ENCODE measurements around the gene MRPS10. TPM values are rescaled to one million over a fixed set of nuclear protein-coding genes. Genes with fewer than 3 reads are reported as not detected.
A peak's percentile ranks its signal among the peaks of the same experiment; 100 is the strongest.

The MRPS10 gene
- total RNA-seq (ENCODE audit: low replicate concordance): 27.3 and 29.0 TPM in 2 replicates
- long read RNA-seq, transcript MRPS10-201 (7 exons, 2,110 nt): major isoform, 118 of 163 reads
- long read RNA-seq, partial matches to known transcripts: 7 of 163 reads
- long read RNA-seq, other reads (novel, unspliced or antisense): 38 of 163 reads

DNA sequence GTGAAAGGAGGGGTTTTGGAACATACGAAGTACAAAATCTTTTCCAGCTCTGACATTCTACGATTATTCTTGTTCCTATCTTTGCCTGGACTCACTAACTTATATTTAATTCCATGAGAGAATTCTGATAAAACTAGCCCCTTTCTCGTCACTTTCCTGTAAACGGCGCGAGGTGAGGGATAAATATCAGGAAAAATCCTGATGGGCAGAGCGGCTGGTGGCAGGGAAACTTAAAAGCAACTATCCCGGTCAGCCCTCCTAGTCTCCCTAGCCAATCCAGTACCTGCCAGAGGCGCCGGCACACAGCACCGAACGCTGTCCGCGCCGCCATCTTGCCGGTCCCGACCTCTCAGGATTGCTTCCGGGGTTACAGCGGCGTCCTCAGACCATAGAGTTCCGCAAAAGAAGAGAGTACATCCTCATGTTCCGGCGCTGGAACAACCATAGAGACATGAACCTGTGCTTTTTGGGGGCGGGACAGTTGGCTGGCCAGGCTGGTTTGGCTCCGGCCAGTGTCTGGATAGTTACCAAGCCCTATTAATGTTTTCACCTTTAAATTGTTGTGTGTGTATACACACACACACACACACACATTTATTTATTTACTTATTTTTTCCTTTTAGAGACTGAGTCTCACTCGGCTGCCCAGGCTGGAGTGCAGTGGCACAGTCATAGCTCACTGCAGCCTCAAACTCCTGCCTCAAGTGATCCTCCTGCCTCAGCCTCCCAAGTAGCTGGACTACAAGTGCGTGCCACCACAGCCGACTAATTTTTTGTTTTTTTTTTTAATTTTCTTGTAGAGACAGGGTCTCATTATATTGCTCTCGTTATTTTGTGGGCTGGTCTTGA, at the start of gene MRPS10:
MRPS10 (minus strand) TSS at position 343 of the 849 bp plus-strand sequence; CDS start at position 331, 12 bp downstream.
- Mint-ChIP-seq H3K27me3 (no peaks in the 10 kb centered on the region), H3K36me3 (peaks cover 12% of the 10 kb centered on the region), H3K4me3 (peak within 1 kb of the TSS; percentile 99), H3K4me1 (ENCODE audit: unreplicated experiment) (peaks cover 14% of the 10 kb centered on the region), H3K9me3 (no peaks in the 10 kb centered on the region), H3K27ac (peak within 1 kb of the TSS; percentile 97)
- DNase-seq (ENCODE audit: extremely low spot score, unreplicated experiment): peak; percentile 91
- TF ChIP-seq, protein P1, sequence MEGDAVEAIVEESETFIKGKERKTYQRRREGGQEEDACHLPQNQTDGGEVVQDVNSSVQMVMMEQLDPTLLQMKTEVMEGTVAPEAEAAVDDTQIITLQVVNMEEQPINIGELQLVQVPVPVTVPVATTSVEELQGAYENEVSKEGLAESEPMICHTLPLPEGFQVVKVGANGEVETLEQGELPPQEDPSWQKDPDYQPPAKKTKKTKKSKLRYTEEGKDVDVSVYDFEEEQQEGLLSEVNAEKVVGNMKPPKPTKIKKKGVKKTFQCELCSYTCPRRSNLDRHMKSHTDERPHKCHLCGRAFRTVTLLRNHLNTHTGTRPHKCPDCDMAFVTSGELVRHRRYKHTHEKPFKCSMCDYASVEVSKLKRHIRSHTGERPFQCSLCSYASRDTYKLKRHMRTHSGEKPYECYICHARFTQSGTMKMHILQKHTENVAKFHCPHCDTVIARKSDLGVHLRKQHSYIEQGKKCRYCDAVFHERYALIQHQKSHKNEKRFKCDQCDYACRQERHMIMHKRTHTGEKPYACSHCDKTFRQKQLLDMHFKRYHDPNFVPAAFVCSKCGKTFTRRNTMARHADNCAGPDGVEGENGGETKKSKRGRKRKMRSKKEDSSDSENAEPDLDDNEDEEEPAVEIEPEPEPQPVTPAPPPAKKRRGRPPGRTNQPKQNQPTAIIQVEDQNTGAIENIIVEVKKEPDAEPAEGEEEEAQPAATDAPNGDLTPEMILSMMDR (conservative IDR thresholded peaks at IDR 0.05): no peak

DNA sequence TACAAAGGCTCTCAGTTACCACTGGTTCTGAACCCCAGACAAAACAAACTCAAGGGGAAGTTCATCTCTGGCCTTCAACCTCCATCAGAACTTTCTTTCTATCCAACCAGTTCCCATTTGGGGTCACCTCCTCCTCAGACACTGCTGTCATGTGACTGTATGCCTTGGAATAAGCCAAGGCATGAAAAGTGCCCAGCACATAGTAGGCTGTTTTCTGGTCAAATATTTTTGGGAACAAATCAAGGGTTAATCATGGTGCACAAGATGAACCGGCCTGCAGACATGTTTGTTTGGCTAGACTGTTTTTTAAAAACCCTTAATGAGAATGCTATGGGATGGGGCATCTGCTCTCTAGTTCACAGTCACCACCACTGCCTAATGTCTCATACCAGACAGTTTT, 48.9 kb upstream of the MRPS10 start:
- Mint-ChIP-seq H3K4me1 (ENCODE audit: unreplicated experiment) (peaks cover 5% of the 10 kb centered on the region), H3K9me3 (no peaks in the 10 kb centered on the region), H3K4me3 (no peak overlapping the region), H3K36me3 (peaks cover 13% of the 10 kb centered on the region), H3K27ac (no peak overlapping the region), H3K27me3 (no peaks in the 10 kb centered on the region)
- DNase-seq (ENCODE audit: extremely low spot score, unreplicated experiment): no peak
- TF ChIP-seq, protein P1 (conservative IDR thresholded peaks at IDR 0.05): no peak

DNA sequence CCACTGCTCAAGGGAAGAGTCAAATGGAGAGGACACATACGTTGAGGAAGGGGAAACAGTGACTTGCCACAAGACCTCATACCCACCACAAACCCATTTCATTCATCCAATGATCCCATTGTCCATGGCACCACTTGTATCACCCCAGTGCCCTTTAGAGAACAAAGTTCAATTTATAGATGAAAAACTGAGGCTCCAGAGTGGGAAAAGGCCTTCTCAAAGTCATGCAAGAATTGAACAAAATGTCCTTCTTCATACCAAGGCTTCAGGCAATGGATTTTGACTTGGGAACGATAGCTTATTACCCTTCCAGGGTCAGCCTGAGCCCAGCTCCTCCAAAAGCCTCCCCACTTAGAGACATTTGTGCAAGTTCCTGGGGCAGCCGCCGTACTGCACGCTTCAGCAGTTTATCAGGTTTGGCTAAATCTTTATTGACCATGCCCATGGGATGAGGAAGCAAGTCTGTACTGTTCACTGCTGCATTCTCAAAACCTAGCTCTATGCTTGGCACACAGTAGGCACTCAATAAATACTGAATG, 47.3 kb upstream of the MRPS10 start:
- TF ChIP-seq, protein P1 (conservative IDR thresholded peaks at IDR 0.05): no peak
- H3K4me3 Mint-ChIP-seq: no peak overlapping the region
- peaks cover 10% of the 10 kb centered on the region for H3K36me3 Mint-ChIP-seq
- H3K9me3 Mint-ChIP-seq: no peaks in the 10 kb centered on the region
- H3K27me3 Mint-ChIP-seq: no peaks in the 10 kb centered on the region
- no peak overlapping the region for H3K27ac Mint-ChIP-seq
- DNase-seq (ENCODE audit: extremely low spot score, unreplicated experiment): no peak
- peaks cover 6% of the 10 kb centered on the region for H3K4me1 Mint-ChIP-seq (ENCODE audit: unreplicated experiment)

DNA sequence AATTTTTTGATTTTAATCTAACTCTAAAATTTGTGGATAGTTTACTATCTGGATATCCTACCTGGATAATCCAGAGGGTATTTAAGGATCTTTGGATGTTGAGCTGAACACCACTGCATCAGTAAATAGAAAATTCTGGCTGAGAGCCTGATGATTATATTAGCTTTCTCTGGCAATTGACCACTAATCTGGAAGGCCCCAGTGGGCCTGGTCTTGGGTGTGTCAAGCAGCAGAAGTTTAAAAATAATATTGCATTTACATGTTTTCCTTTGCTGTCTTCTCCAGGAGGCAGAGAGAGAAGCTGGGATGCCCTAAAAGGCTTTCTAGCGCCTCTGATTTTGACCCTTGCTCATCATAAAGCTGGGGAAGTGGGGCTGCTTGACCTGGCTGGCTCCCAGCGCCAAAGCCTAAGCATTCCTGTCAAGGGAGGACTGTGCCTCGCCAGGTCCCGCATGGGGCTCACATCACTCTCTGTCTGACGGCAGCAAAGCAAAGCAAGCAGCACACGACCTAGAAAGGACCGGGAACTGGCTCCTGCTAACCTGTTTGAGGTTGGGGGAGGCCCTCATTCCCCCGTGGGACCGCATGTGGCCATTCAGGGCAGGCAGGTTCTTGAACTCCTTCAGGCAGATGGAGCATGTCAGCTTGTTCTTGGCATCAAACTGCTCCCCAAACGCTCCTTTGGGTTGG, 46.6 kb upstream of the MRPS10 start:
- no peak for DNase-seq (ENCODE audit: extremely low spot score, unreplicated experiment)
- Mint-ChIP-seq H3K4me1 (ENCODE audit: unreplicated experiment) (peaks cover 6% of the 10 kb centered on the region), H3K27me3 (no peaks in the 10 kb centered on the region), H3K27ac (no peak overlapping the region), H3K36me3 (peaks cover 10% of the 10 kb centered on the region), H3K9me3 (no peaks in the 10 kb centered on the region), H3K4me3 (no peak overlapping the region)
- TF ChIP-seq, protein P1 (conservative IDR thresholded peaks at IDR 0.05): no peak

DNA sequence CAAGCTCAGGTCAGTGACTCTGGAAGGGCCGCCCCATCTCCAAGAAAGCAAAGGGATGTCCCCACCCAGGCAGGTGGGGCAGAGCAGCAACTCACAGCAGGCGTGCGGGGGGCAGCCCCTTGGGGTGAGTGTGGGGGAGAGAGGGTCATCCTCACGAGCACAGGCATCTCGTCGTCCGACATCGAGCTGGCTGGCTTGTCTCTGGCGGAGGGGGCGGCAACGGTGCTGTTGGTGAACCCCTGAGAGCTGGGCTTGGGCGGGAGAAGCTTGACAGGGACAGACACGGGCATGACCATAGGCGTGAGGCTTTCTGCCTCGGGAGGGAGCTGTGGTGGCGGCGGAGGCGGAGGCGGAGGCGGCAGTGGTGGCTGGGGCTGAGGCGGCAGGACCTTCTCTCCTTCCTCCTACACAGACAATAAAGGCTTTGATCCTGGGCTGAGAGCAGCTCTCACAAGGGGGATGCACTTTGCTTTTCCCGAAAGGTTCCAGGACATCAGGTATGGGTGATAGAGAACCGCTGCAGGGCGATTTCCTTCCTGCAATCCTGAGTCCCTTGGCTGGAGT, 45.6 kb upstream of the MRPS10 start:
- Mint-ChIP-seq H3K4me1 (ENCODE audit: unreplicated experiment) (peaks cover 6% of the 10 kb centered on the region), H3K4me3 (no peak overlapping the region), H3K9me3 (no peaks in the 10 kb centered on the region), H3K36me3 (peaks cover 10% of the 10 kb centered on the region), H3K27me3 (no peaks in the 10 kb centered on the region), H3K27ac (no peak overlapping the region)
- TF ChIP-seq, protein P1 (conservative IDR thresholded peaks at IDR 0.05): no peak
- no peak for DNase-seq (ENCODE audit: extremely low spot score, unreplicated experiment)

Data from type B pancreatic cell (in vitro differentiated cells).